HAP-1 (cell line): ENCODE results near the gene KIAA1614.
"Not testable (repeated sequence)": the region's sequence is repeated elsewhere in the genome, so short reads cannot be mapped to it uniquely, and the experiment has no call there.

Experiments used
- DNase-seq, 2 experiments: peaks; one replicate each; pipeline ENCODE4 v3.0.0-alpha.2; 2016 to 2020; ENCODE audit warnings: low spot score in 2 of 2
- H3K27me3 ChIP-seq: fragments of 250-450 bp; sonication (Bioruptor Pico); 2 replicates; pipeline ENCODE4 v1.5.1; 2020; ENCODE audit warnings: low read depth, mild to moderate bottlenecking, moderate library complexity
- H3K36me3 ChIP-seq: fragments of 250-450 bp; sonication (Bioruptor Pico); replicated peaks from 2 replicates; pipeline ENCODE4 v1.5.1; 2020; ENCODE audit warnings: mild to moderate bottlenecking
- H3K4me1 ChIP-seq: fragments of 250-450 bp; sonication (Bioruptor Pico); 2 replicates; pipeline ENCODE4 v1.5.1; 2020; ENCODE audit warnings: mild to moderate bottlenecking
- H3K4me3 ChIP-seq: fragments of 250-450 bp; sonication (Bioruptor Pico); 2 replicates; pipeline ENCODE4 v1.5.1; 2020; ENCODE audit warnings: mild to moderate bottlenecking, moderate library complexity
- H3K9me3 ChIP-seq: fragments of 250-450 bp; sonication (Bioruptor Pico); 2 replicates; pipeline ENCODE4 v1.5.1; 2020; ENCODE audit warnings: mild to moderate bottlenecking, moderate library complexity
- in situ Hi-C: fragments of 300-500 bp; cut with MboI; formaldehyde crosslinking; loops from 3 replicates; pipeline ENCODE4 v1.14.3; 2020; ENCODE audit warnings: low sequenced_read_pairs, inconsistent platforms, mixed read lengths

KIAA1614 gene

GRCh38 chr1:180947901-180948640 lies 35.4 kb downstream of the KIAA1614 start:
- Histone ChIP-seq H3K9me3 (0 out of 2 replicates have a peak, but pooled peaks cover 2% of the 10 kb centered on the region), H3K27me3 (no peaks in the 10 kb centered on the region), H3K36me3 (no peaks in the 10 kb centered on the region), H3K4me3 (no peak overlapping the region), H3K4me1 (no peaks in the 10 kb centered on the region)
- no peak for DNase-seq
- in situ Hi-C loops = no loop called here

- H3K9me3 ChIP-seq = 0 out of 2 replicates have a peak, but pooled peaks cover 2% of the 10 kb centered on the region
- H3K4me1 ChIP-seq = no peaks in the 10 kb centered on the region
Observed at GRCh38 chr1:180948641-180949615, 36.2 kb downstream of the KIAA1614 start.

DNA sequence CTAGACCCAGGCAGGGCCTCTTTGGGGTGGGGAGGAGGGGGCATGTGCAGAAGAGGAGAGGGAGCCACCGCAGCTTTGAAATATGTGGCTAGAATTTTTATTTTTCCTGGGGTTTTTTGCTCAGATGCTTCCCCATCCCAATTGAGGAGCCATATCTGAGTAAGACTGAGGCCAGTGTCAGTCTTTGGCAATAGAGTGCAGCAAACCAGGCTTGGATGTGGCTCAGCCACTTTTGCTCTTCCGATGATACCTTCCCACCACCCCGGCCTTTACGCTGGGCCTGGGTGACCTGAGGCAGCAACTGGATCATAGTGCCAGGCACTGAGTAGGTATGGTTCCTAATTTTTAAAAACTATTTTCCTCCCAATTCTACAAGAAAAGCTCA lies 36.9 kb downstream of the KIAA1614 start:
- in situ Hi-C loops = no loop called here
- no peaks in the 10 kb centered on the region for H3K36me3 ChIP-seq
- 0 out of 2 replicates have a peak, but pooled peaks cover 2% of the 10 kb centered on the region for H3K9me3 ChIP-seq
- H3K4me3 ChIP-seq = no peak overlapping the region
- no peaks in the 10 kb centered on the region for H3K4me1 ChIP-seq
- no peaks in the 10 kb centered on the region for H3K27me3 ChIP-seq
- no peak for DNase-seq

More at GRCh38 chr1:180948641-180949615, 36.2 kb downstream of the KIAA1614 start:
- H3K4me3 ChIP-seq = no peak overlapping the region
- in situ Hi-C loops = no loop called here
- H3K36me3 ChIP-seq = no peaks in the 10 kb centered on the region
- DNase-seq = no peak
- H3K27me3 ChIP-seq = no peaks in the 10 kb centered on the region

GRCh38 chr1:180950321-180950720 lies 37.6 kb downstream of the KIAA1614 start:
- in situ Hi-C loops = no loop called here
- Histone ChIP-seq H3K4me1 (no peaks in the 10 kb centered on the region), H3K9me3 (0 out of 2 replicates have a peak, but pooled peaks cover 2% of the 10 kb centered on the region), H3K4me3 (no peak overlapping the region), H3K36me3 (no peaks in the 10 kb centered on the region), H3K27me3 (no peaks in the 10 kb centered on the region)
- DNase-seq = no peak

- Histone ChIP-seq H3K9me3 (0 out of 2 replicates have a peak, but pooled peaks cover under 1% of the 10 kb centered on the region), H3K27me3 (no peaks in the 10 kb centered on the region), H3K4me1 (no peaks in the 10 kb centered on the region), H3K36me3 (no peaks in the 10 kb centered on the region), H3K4me3 (no peak overlapping the region)
- in situ Hi-C loops = no loop called here
- no peak for DNase-seq
Observed at GRCh38 chr1:180951186-180951745, 38.6 kb downstream of the KIAA1614 start.

DNA sequence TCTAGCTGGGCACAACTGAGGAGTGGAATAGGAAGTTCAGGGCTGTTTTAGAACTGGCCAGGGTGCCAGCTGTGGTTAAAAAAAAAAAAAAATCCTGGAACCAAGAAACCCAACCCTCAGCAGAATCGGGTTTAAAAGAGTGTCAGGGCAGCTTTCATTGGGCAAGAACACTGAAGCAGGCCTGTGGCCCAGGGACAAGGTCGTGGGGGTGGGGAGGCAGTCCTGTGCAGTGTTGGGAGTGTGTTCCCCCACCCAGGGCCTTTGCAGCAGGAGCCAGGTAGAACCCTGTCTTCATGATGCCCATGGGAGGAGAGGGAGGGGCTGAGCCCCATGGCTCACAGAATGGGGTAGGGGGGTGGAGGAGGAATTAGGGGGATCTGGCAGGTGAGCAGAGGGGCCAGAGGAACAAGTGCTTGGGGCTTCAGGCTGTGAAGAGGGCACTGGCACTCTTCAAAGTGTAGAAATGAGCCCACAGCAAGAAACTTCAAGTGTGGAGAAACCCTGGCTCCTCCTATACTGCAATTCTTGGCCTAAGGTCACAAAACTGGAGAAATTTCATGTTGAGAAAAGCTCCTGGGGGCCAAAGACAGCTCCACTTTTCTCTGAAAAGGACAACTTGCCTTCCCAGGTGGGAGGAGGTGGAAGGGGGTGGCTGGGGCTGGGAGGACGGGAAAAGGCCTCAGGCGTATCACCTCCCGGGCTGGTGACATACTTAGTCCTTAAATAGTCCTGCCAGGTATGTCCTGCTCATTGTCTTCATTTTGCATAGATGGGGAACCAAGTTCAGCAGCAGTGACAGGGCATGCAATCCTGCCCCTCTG lies 39.3 kb downstream of the KIAA1614 start:
- Histone ChIP-seq H3K4me1 (no peaks in the 10 kb centered on the region), H3K4me3 (no peak overlapping the region), H3K36me3 (no peaks in the 10 kb centered on the region), H3K27me3 (no peaks in the 10 kb centered on the region), H3K9me3 (no peaks in the 10 kb centered on the region)
- in situ Hi-C loops = no loop called here
- DNase-seq = no peak

DNA sequence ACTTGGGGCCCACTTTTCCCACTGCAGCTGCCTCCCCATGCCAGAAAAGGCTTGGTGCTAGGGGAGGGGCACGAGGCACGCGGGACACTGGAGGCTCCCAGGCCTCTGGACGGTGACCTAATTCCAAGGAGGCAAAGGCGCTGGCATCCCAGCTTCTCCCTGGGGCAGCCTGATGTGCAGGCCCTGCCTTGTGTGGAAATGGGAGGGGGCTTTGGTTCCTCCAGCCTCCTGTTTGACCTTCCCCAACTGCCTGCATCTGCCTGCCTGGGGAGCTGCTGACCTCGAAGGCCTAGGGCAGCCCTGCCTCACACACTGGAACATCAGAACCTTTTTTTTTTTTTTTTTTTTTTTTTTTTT lies 39.9 kb downstream of the KIAA1614 start:
- Histone ChIP-seq H3K27me3 (no peaks in the 10 kb centered on the region), H3K9me3 (no peaks in the 10 kb centered on the region), H3K4me3 (no peak overlapping the region), H3K36me3 (no peaks in the 10 kb centered on the region), H3K4me1 (no peaks in the 10 kb centered on the region)
- in situ Hi-C loops = no loop called here
- no peak for DNase-seq

GRCh38 chr1:180953291-180954004 lies 40.8 kb downstream of the KIAA1614 start:
- DNase-seq = no peak
- H3K27me3 ChIP-seq = no peaks in the 10 kb centered on the region
- no peaks in the 10 kb centered on the region for H3K9me3 ChIP-seq
- no peaks in the 10 kb centered on the region for H3K36me3 ChIP-seq
- no peak overlapping the region for H3K4me3 ChIP-seq
- no peaks in the 10 kb centered on the region for H3K4me1 ChIP-seq
- in situ Hi-C loops = no loop called here

DNA sequence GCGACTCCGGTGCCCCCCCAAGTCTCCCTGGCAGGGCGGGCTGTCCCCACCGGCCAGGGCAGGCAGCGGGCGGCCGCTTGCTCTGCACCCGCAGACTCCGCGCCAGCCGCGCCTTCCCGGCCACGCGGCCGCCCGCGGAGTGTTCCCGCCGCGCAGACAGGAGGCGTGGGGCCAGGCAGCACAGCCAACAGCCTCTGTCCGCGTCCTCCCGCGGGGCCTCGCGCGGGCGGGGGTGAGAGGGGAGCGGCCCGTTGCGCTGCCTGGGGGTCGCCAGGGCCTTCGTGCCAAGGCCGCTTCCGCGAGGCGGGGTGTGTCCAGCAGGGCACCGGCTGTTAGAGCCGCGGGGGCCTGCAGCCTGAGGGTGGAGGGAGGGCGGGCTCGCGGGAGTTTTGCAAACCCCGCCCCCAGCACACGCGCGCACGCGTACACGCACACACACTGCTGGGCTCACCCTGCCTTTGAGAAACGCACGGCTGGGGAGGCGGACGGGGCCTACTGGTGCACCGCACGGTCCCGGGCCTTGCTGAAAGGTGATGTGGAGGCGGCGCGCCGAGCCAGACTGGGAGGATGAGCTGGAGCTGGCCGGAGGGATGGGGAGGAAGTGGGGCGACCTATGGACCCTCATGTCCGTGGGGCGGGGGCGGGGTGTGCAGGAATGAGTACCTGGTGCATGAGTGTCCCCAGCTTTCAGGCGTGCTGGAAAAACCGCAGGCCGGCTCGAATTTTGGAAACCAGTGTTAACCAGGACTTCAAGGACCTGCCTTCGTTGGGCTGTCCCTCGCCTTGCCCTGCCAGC lies 41.5 kb downstream of the KIAA1614 start:
- H3K4me1 ChIP-seq = no peaks in the 10 kb centered on the region
- no peaks in the 10 kb centered on the region for H3K36me3 ChIP-seq
- in situ Hi-C loops = no loop called here
- no peaks in the 10 kb centered on the region for H3K27me3 ChIP-seq
- H3K4me3 ChIP-seq = no peak overlapping the region
- DNase-seq = no peak
- H3K9me3 ChIP-seq = no peaks in the 10 kb centered on the region

GRCh38 chr1:180954801-180955165 lies 42.1 kb downstream of the KIAA1614 start:
- Histone ChIP-seq H3K4me3 (no peak overlapping the region), H3K36me3 (no peaks in the 10 kb centered on the region), H3K27me3 (no peaks in the 10 kb centered on the region), H3K4me1 (no peaks in the 10 kb centered on the region), H3K9me3 (no peaks in the 10 kb centered on the region)
- DNase-seq = no peak
- in situ Hi-C loops = no loop called here

DNA sequence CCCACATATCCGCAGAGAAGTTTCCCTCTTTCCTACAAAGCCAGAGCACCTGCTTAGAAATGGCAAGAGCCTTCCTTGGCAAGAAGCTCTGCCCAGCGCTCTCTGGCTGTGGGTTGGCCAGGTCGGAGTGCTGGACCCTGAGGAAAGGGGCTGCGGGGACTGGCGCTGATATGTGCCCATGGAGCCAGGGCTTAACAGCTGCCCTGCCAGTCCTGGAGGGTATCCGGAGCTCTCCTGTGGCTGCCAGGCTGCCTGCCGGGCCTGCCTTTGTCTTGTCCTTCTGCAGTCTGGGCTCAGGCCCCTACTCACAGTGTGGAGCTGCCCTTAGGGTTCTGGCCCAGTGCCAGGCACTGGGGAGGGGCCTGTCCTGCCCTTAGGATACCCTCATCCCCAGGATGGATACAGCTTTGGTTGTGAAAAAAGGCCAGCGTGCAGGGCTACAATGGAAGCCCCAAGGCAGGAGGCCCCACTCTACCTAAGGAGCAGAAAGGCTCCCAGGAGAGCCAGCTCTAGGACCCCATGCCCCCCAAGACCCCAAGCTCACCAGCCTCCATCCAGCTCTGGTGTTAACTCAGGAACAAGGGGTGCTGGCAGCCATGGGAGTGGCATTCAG lies 43.4 kb downstream of the KIAA1614 start:
- in situ Hi-C loops = no loop called here
- H3K9me3 ChIP-seq = no peaks in the 10 kb centered on the region
- H3K4me3 ChIP-seq = no peak overlapping the region
- no peak for DNase-seq
- no peaks in the 10 kb centered on the region for H3K4me1 ChIP-seq
- H3K36me3 ChIP-seq = peaks cover 5% of the 10 kb centered on the region; the same call in 1 of the 2 replicates
- H3K27me3 ChIP-seq = no peaks in the 10 kb centered on the region

DNA sequence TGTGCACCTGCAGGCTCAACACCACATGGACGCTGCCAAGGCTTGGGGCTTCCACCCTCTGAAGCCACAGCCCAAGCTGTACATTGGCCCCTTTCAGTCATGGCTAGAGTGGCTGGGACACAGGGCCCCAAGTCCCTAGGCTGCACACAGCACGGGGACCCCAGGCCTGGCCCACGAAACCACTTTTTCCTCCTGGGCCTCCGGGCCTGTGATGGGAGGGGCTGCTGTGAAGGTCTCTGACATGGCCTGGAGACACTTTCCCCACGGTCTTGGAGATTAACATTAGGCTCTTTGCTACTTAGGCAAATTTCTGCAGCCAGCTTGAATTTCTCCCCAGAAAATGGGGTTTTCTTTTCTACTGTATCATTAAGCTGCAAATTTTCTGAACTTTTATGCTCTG lies 46.9 kb downstream of the KIAA1614 start:
- not testable (repeated sequence) for H3K27me3 ChIP-seq

More for the DNA sequence above, 46.9 kb downstream of the KIAA1614 start:
- H3K4me3 ChIP-seq, DNase-seq, H3K36me3 ChIP-seq, H3K9me3 ChIP-seq, in situ Hi-C loops, H3K4me1 ChIP-seq: not testable (repeated sequence)
